NCI-H345 (cell line): ENCODE results near the gene KHDRBS2.

Source experiments
- DNase-seq: peaks from one replicate; lab custom pipeline; 2025; lab: John Stamatoyannopoulos, UW

The KHDRBS2 gene

DNA sequence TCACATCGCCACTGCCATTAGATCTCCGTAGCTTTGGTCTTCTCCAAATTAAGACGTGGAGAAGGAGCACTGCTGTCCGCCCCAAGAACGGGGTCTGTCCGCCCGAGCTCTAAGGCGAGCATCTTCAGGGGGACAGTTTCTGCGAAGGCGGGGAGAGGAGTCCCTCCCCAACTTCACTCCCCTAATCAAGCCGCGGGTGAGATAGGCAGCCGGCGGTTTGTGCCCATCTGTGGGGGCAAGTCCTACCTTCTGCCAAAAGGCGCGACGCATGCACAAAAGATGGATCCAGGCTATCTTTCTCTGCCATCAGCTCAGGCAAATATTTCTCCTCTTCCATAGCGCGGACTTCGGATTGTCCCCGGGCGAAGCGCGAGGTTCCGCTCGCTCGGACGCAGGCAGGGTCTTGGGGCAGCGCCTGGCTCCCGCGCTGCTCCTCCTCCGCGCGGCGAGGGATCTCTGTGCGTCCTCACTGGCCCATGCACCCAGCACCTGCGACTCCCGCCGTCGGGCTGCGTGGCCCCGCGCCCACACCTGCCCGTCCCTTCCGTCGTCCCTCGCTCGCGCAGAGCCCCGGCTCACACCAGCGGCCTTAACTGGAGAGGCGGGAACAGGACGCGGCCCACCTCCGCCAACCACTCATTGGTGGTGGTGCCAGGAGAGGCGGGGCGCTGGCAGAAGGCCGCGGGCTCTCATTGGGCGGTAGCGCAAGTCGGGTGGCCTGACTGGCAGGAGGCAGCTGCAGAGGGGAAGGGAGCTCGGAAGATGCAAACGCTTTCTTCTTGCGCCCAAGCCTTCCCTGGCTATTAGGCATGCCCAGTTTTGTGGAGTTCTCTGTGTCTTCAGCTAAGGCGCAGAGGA, at the start of gene KHDRBS2:
TSS of gene KHDRBS2 (minus strand) at position 614 of the 858 bp plus-strand sequence.
- no peak for DNase-seq

DNA sequence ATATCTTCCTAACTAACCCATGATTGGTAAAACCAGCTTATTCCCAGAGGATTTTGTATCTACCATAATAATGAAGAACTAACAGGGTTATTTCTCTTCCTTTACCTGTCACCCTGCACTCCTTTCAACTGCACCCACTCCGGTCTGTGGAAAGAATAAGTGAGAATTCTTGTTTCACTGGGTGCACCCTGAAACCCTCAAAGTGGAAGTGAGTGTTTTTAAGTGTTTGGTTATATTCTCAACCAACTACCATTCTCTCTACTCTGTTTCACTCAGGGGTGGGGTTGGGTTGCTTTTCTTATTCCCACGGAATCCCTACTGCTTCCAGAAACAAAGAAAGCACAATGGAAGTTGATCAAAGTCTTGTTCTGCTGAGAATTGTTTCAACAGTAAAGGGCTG, 42.6 kb upstream of the KHDRBS2 start:
- no peak for DNase-seq

- no peak for DNase-seq
Measured at GRCh38 chr6:62324834-62325233, 38.8 kb upstream of the KHDRBS2 start.

- DNase-seq = no peak
Measured at GRCh38 chr6:62323818-62324431, 37.9 kb upstream of the KHDRBS2 start.

DNA sequence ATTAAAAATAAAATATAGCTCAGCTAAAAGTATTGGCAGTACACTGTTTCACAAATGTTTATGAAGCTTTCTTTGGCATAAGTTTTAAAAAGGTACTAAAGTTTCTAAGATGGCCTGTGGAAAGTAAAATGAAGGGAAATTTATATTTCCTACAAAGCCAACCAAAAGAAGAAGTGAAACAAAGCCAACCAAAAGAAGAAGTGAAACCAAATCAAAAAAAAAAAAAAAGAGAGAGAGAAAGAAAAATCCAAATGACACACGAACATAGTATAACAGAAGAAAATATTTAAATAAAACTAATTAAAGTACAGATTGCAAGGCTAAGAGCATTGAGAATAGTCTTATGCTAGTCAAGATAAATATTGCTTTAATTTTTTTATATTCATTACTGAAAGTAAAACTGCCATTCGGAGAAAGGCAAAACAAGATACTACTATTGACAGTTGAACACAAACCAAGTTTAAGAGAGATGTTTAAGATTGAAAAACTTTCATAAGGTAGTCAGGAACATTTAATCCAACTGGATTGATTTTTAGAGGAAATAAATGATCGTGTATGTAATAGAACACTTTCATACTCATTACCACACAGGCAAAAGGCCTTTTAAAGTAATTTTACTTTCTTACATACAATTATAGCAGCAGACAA, 12.8 kb upstream of the KHDRBS2 start:
- DNase-seq = no peak

DNA sequence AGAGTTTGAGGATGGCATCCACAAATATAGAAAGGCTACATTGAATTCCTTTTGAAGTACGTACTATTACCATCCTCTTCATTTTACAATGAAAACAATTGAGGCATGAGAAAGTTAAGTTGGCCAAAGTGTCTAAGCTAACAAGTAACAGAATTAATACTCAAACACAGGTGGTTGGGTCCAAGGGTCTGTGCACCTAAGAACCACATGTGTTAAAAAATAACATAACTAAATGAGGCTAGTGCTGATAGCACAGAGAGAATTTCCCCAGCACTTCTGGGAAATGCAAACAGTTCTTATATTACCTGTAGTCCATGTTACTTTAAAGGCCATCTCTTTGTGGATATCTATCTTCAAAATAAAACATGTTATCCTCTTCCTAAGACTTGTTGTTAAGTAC, 10.5 kb upstream of the KHDRBS2 start:
- DNase-seq = no peak

GRCh38 chr6:62288974-62289373, 2.9 kb upstream of the KHDRBS2 start:
- DNase-seq = no peak

GRCh38 chr6:62288562-62288961, 2.5 kb upstream of the KHDRBS2 start:
- no peak for DNase-seq

GRCh38 chr6:62286470-62286843, 432 bp upstream of the KHDRBS2 start:
- DNase-seq = no peak

GRCh38 chr6:62284725-62285124, 1.3 kb downstream of the KHDRBS2 start:
- no peak for DNase-seq

DNA sequence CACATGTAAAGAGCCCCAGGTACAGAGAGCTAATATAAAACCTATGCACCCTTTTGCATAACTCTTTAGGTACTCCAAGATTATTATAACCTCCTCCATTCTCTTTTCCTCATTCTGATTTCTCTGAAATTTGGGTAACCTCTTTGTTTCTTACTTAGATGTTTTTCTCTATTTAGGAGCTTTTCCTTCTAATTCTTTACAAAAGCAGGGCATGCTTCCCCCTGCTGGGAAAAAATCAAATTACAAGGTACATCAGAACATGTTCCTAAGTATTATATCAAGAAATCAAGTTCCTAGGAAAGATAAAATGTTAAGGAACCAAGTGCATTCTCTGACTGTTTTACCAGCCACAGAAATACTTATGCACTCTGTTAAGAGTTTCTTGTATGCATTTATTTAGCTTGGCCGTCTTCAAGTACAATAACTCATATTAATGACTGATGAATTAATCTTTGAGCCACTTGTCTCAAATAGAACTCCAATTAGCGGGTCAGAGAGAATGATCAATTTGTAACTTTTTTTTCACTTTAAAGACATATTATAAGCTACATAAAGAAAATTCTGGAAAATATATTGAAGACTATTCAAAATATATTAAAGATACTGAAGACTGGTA, 2.1 kb downstream of the KHDRBS2 start:
- DNase-seq = no peak

DNA sequence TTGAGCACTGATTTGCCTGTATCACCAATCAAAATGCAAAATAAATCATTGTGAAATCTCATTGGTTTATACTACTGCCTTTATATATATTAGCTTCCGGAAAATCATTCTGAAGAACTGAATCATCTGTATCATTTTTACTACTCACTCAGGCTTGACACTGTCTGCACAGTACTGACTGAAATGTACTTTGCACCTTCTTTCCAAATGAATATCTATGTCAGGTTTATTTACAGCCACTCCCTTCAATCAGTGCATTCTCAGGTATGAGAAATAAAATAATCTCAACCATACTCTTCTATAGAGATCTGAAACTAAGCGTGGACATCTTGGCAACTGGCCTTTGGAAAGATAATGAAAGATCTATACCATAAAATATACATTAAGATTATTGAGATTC, 2.7 kb downstream of the KHDRBS2 start:
- DNase-seq = no peak

- DNase-seq = no peak
Measured at GRCh38 chr6:62280099-62280498, 5.9 kb downstream of the KHDRBS2 start.

DNA sequence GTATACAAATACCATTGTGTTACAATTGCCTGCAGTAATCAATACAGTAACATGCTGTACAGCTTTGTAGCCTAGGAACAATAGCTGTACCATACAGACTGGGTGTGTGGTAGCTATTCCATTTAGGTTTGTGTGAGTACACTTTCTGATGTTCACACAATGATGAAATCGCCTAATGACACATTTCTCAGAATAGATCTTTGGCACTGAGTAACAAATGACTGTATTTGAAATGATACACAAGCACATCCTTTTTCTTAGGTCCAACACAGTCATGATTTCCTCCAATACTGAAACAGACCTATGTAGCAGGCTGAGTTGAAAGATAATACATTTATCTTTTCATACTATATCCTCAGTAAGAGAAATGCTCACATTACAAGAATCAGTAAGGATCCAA, 13.9 kb downstream of the KHDRBS2 start:
- DNase-seq = no peak

GRCh38 chr6:62265906-62266525, 20.0 kb downstream of the KHDRBS2 start:
- DNase-seq = no peak

DNA sequence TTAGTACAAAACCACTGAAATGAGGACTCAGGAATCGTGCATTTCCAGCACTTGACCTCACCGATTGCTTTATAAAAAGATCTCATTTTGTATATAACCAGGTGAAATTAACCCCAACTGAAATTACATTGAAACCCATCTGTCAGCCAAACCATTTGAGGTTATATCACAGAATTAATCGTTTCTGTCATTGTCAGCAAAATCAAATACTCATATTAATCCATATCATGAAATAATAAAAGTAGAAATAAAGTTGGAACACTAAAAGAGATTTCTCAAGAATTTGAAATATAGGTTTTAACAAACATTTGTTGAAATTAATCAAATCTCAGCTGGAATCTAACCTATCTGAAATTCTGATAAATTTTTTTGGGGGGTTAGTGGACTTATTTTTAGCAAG, 23.7 kb downstream of the KHDRBS2 start:
- DNase-seq = no peak

GRCh38 chr6:62246087-62246486, 39.9 kb downstream of the KHDRBS2 start:
- no peak for DNase-seq

DNA sequence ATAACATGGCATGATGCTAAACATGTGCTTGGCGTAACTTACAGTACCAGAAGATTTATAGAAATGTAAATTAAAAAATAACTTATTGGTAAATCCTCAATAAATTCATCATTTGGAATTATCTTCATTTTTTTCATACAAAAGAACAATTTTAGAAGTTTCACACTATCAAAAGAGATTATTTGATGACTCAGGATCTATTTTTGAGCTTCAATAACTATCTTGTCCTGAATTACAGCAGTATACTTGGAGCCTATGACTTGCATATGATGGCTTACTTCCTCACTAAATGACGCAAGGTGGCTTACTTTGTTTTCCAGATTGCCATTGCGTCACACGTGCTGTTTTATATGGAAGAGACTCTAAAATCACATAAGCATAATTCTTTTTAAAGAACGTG, 49.2 kb downstream of the KHDRBS2 start:
- DNase-seq = no peak

GRCh38 chr6:62229231-62229630, 56.8 kb downstream of the KHDRBS2 start:
- DNase-seq = no peak

DNA sequence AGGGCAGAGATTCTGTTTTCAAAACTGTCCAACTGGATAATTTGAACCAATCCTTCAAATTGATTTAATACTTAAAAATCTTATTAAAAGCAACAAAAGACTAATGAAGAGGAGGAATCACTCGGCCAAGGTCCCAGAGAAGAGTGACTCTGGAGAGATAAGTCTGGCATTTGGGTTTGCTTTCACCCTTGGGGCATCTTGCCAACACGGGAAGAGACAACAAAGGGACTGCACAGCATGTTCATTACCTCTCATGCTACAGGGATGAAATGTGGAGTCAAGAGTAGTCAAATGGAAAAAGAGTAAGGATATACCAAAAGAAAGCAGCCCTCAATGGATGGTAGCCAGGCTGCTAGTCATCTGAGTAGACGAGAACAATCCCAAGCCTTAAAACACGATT, 68.2 kb downstream of the KHDRBS2 start:
- DNase-seq = no peak

- DNase-seq = no peak
Measured at GRCh38 chr6:62202078-62202477, 83.9 kb downstream of the KHDRBS2 start.

- no peak for DNase-seq
Measured at GRCh38 chr6:62192593-62192992, 93.4 kb downstream of the KHDRBS2 start.
